HepG2 (cell line): ENCODE results near the gene MFNG. TPM values are rescaled to one million over a fixed set of nuclear protein-coding genes. Genes with fewer than 3 reads are reported as not detected.

Source experiments
- BCLAF1 ChIP-seq: fragments of 450-650 bp; IDR thresholded peaks from 2 replicates; pipeline ENCODE4 v1.6.1; 2017; ENCODE audit warnings: mild to moderate bottlenecking
- CENPX ChIP-seq: sonication (generic); formaldehyde crosslinking; IDR thresholded peaks from 2 replicates; pipeline ENCODE4 v1.9.0; 2021; ENCODE audit warnings: mild to moderate bottlenecking, missing genetic modification reagents, moderate library complexity
- DDIT3 ChIP-seq: sonication (generic); formaldehyde crosslinking; IDR thresholded peaks from 2 replicates; pipeline ENCODE4 v1.4.0; 2020; ENCODE audit warnings: mild to moderate bottlenecking, missing genetic modification reagents
- GZF1 ChIP-seq: sonication (generic); formaldehyde crosslinking; IDR thresholded peaks from 2 replicates; pipeline ENCODE4 v1.5.1; 2020; ENCODE audit warnings: mild to moderate bottlenecking, missing genetic modification reagents
- HMGXB4 ChIP-seq, 2 experiments: sonication (generic) in 1 of 2; formaldehyde crosslinking in 1 of 2; IDR thresholded peaks; 2 replicates each; pipeline versions ENCODE4 v1.4.0 to v1.6.1; 2018 to 2020; ENCODE audit warnings: missing genetic modification reagents in 2 of 2, borderline replicate concordance in 1 of 2, low read depth in 1 of 2, mild to moderate bottlenecking in 1 of 2, missing biosample characterization in 1 of 2
- SMAD9 ChIP-seq: sonication (generic); formaldehyde crosslinking; IDR thresholded peaks from 2 replicates; pipeline ENCODE4 v1.5.1; 2020; ENCODE audit warnings: mild to moderate bottlenecking, missing genetic modification reagents
- SOX5 ChIP-seq: IDR thresholded peaks from 2 replicates; pipeline ENCODE4 v1.6.1; 2016; ENCODE audit warnings: borderline replicate concordance
- TFDP2 ChIP-seq: sonication (generic); formaldehyde crosslinking; IDR thresholded peaks from 2 replicates; pipeline ENCODE4 v1.4.0; 2020; ENCODE audit warnings: missing genetic modification reagents
- ZNF160 ChIP-seq: sonication (generic); formaldehyde crosslinking; IDR thresholded peaks from 2 replicates; pipeline ENCODE4 v1.8.0; 2022; ENCODE audit warnings: mild to moderate bottlenecking, inconsistent platforms, missing genetic modification reagents
- ZNF33A ChIP-seq: sonication (generic); formaldehyde crosslinking; IDR thresholded peaks from 2 replicates; pipeline ENCODE4 v1.5.1; 2020; ENCODE audit warnings: missing genetic modification reagents, mild to moderate bottlenecking, moderate library complexity, borderline replicate concordance
- ZNF746 ChIP-seq: sonication (generic); formaldehyde crosslinking; IDR thresholded peaks from 2 replicates; pipeline ENCODE4 v1.8.0; 2022; ENCODE audit warnings: mild to moderate bottlenecking, missing genetic modification reagents
- ZNF883 ChIP-seq: sonication (generic); formaldehyde crosslinking; IDR thresholded peaks from 2 replicates; pipeline ENCODE4 v1.5.1; 2020; ENCODE audit warnings: mild to moderate bottlenecking, missing genetic modification reagents; ENCODE audit errors: not compliant biosample characterization
- polyA plus RNA-seq, 8 experiments: library from polyadenylated mRNA; depleted of rRNA in 3 of 8; stranded (reverse) in 7 of 8; unstranded in 1 of 8; fragments of >200 nt; fragmentation: Illumina TruSeq in 4 of 8; extraction: Trizol in 4 of 8; gene quantifications; 2 replicates each; pipeline versions ENCODE4 v1.2.1 to v1.2.3, GENCODE V29; 2011 to 2016; ENCODE audit warnings: low read depth in 4 of 8, missing spikeins in 1 of 8, mixed read lengths in 1 of 8; ENCODE audit not compliant: insufficient read depth in 1 of 8
- total RNA-seq, 5 experiments: library from RNA; depleted of rRNA; stranded (reverse); fragments of >200 nt; fragmentation: Illumina TruSeq; extraction: Trizol; gene quantifications; 2 replicates each; pipeline ENCODE4 v1.2.3, GENCODE V29; 2016; ENCODE audit warnings: low read depth in 1 of 5

The MFNG gene
- total and polyA plus RNA-seq, 2 of the 13 experiments (the other 11 are each of a cell fraction or from before 2014, with no cell fraction given): 1.0 to 11.7 TPM

- TF ChIP-seq TFDP2 (peak; percentile 35; the same call in 1 of the 2 replicates), ZNF33A (CRISPR knock-in tag) (no peak), SOX5 (CRISPR knock-in tag) (peak; percentile 11; the same call in 1 of the 2 replicates), ZNF746 (CRISPR knock-in tag) (no peak), DDIT3 (CRISPR knock-in tag) (no peak), GZF1 (CRISPR knock-in tag) (no peak), BCLAF1 (no peak), CENPX (CRISPR knock-in tag) (no peak), ZNF883 (CRISPR knock-in tag) (peak; percentile 38), SMAD9 (0 out of 2 replicates have a peak, but pooled peaks have one; percentile 54), ZNF160 (CRISPR knock-in tag) (no peak), HMGXB4 (CRISPR knock-in tag; IDR thresholded peaks at IDR 0.05; ENCODE audit: borderline replicate concordance in 1 of 2, low read depth in 1 of 2) (0 out of 4 replicates have a peak, but pooled peaks of 1 of the 2 experiments have one; percentile 0)
These were observed 16.4 kb upstream of the MFNG start (continued) for GRCh38 chr22:37502342-37503182.
